ENCODE measurements around the gene B3GAT1. TPM values are rescaled to one million over a fixed set of nuclear protein-coding genes. Genes with fewer than 3 reads are reported as not detected.

The B3GAT1 gene
- total and polyA plus RNA-seq, 4 donors, result 0.03 to 0.49 (median 0.27) TPM

DNA sequence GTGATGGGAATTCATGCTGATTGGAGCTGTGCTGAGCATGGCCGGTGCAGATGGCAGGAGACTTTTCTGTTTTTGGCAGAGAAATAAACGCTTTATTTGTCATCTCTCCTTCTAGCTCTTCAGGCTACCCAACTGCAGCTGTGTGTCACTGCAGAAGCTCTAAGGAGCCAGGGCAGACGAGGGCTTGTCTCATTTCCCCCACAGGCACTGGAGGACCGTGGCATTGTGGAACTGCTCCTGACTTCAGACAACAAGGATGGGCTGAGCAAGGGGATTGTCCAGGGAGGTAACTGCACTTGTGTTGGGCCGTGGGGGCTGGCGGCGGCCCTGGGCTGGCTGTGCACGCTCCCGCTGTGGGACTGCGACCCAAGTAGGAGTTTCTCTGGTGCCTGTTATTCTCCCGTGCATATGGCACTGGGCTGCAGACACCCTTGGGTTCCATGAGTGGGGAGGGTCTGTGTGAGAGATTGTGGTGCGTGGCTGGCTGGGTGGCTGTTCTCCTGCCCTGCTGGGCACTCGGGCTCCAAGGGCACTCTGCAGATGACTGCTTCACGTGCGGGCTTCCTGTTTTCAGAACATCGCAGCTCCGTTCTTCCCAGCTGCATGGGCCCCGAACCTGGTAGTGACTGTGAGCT, 53.1 kb downstream of the B3GAT1 start:
- 86 to 96% methylated on average over 18 of the region's 18 CpGs for WGBS, 2 donors
- DNase-seq, result peak in 1 of 3 donors; percentile 6
- no peaks in the 10 kb centered on the region for H3K4me1 ChIP-seq (ENCODE audit: control insufficient read depth in 5 of 5, insufficient read depth in 5 of 5, low read length in 5 of 5)
- H3K9me3 ChIP-seq (ENCODE audit: control insufficient read depth in 4 of 4, insufficient read depth in 3 of 4, low read length in 3 of 4), result no peaks in the 10 kb centered on the region
- TF ChIP-seq, protein P1, sequence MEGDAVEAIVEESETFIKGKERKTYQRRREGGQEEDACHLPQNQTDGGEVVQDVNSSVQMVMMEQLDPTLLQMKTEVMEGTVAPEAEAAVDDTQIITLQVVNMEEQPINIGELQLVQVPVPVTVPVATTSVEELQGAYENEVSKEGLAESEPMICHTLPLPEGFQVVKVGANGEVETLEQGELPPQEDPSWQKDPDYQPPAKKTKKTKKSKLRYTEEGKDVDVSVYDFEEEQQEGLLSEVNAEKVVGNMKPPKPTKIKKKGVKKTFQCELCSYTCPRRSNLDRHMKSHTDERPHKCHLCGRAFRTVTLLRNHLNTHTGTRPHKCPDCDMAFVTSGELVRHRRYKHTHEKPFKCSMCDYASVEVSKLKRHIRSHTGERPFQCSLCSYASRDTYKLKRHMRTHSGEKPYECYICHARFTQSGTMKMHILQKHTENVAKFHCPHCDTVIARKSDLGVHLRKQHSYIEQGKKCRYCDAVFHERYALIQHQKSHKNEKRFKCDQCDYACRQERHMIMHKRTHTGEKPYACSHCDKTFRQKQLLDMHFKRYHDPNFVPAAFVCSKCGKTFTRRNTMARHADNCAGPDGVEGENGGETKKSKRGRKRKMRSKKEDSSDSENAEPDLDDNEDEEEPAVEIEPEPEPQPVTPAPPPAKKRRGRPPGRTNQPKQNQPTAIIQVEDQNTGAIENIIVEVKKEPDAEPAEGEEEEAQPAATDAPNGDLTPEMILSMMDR (IDR thresholded peaks at IDR 0.05; ENCODE audit: control extremely low read depth, extremely low read depth), result no peak
- H3K27ac ChIP-seq (ENCODE audit: low read depth in 1 of 2, low read length in 1 of 2), result no peak overlapping the region
- no peak overlapping the region for H3K9ac ChIP-seq (ENCODE audit: insufficient read depth in 1 of 2, low read length in 2 of 2)
- no peaks in the 10 kb centered on the region for H3K27me3 ChIP-seq (ENCODE audit: control insufficient read depth in 3 of 3, insufficient read depth in 3 of 3, low read length in 2 of 3)
- no peak overlapping the region for H3K4me3 ChIP-seq
- ATAC-seq (ENCODE audit: insufficient read depth, low FRiP score), result no peak
- no peaks in the 10 kb centered on the region for H3K36me3 ChIP-seq (ENCODE audit: control insufficient read depth in 4 of 4, insufficient read depth in 4 of 4, low read length in 4 of 4)

DNA sequence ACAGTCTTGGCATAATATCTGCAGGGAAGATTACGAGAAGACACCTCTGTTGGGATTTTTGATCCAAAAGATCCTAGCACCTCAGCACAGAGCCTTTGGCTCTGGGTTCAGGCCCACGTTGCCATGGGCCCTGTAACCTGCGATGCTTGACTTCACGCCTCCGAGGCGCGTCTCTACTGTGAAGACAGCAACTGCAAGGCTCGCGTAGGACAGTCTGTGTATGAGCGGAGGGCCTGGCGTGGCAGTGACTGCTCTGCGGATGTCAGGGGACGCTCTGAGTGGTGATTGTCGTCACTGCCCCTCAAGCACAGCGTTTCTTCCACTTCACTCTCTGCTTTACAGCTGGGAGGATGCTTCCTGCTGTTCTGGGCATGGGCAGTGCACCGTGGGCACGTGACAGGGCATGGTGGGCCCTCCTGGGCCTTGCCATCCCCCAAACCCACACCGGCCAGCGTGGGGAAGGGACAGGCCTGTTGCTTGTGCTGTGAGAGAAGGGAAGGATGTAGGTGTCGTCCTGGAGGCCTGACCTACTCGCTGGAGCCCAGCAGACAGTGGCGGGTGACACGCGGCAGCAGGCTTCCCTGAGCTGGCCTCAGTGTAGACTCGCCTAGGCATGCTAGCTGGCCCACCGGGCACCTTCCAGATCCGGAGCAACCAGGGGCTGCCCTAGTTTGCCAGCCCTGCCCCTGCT, 53.7 kb downstream of the B3GAT1 start:
- no peaks in the 10 kb centered on the region for H3K9me3 ChIP-seq (ENCODE audit: control insufficient read depth in 4 of 4, insufficient read depth in 3 of 4, low read length in 3 of 4)
- no peak for ATAC-seq (ENCODE audit: insufficient read depth, low FRiP score)
- 89 to 93% methylated on average over 27 of the region's 27 CpGs for WGBS, 2 donors

DNA sequence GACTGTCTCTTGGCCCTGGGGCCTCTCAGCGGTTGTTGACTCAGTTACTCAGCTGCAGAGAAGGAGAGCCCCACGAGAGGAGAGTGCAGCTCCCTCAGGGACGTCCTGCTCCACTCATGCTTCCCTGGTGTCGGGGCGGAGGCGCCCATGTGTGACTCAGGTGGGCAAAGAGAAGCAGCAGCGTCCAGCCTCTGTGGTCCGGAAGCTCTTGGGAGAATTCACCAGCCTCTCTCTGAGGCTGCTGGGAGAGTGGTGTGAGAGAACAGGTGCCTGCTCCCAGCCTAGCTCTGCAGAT, 54.5 kb downstream of the B3GAT1 start:
- no peaks in the 10 kb centered on the region for H3K4me1 ChIP-seq (ENCODE audit: control insufficient read depth in 5 of 5, insufficient read depth in 5 of 5, low read length in 5 of 5)
- no peak for ATAC-seq (ENCODE audit: insufficient read depth, low FRiP score)
- 87 to 92% methylated on average over 8 of the region's 8 CpGs for WGBS, 2 donors
- TF ChIP-seq, protein P1 (IDR thresholded peaks at IDR 0.05; ENCODE audit: control extremely low read depth, extremely low read depth), result no peak
- no peak overlapping the region for H3K9ac ChIP-seq (ENCODE audit: insufficient read depth in 1 of 2, low read length in 2 of 2)
- H3K4me3 ChIP-seq, result no peak overlapping the region
- H3K9me3 ChIP-seq (ENCODE audit: control insufficient read depth in 4 of 4, insufficient read depth in 3 of 4, low read length in 3 of 4), result no peaks in the 10 kb centered on the region
- DNase-seq, result no peak
- no peak overlapping the region for H3K27ac ChIP-seq (ENCODE audit: low read depth in 1 of 2, low read length in 1 of 2)
- H3K27me3 ChIP-seq (ENCODE audit: control insufficient read depth in 3 of 3, insufficient read depth in 3 of 3, low read length in 2 of 3), result no peaks in the 10 kb centered on the region
- H3K36me3 ChIP-seq (ENCODE audit: control insufficient read depth in 4 of 4, insufficient read depth in 4 of 4, low read length in 4 of 4), result no peaks in the 10 kb centered on the region

More for the DNA sequence above, 53.7 kb downstream of the B3GAT1 start:
- Histone ChIP-seq H3K4me3 (no peak overlapping the region), H3K27me3 (ENCODE audit: control insufficient read depth in 3 of 3, insufficient read depth in 3 of 3, low read length in 2 of 3) (no peaks in the 10 kb centered on the region), H3K36me3 (ENCODE audit: control insufficient read depth in 4 of 4, insufficient read depth in 4 of 4, low read length in 4 of 4) (no peaks in the 10 kb centered on the region), H3K9ac (ENCODE audit: insufficient read depth in 1 of 2, low read length in 2 of 2) (no peak overlapping the region), H3K27ac (ENCODE audit: low read depth in 1 of 2, low read length in 1 of 2) (no peak overlapping the region), H3K4me1 (ENCODE audit: control insufficient read depth in 5 of 5, insufficient read depth in 5 of 5, low read length in 5 of 5) (no peaks in the 10 kb centered on the region)
- DNase-seq, result peak in 1 of 3 donors; percentile 10
- TF ChIP-seq, protein P1 (IDR thresholded peaks at IDR 0.05; ENCODE audit: control extremely low read depth, extremely low read depth), result no peak
